B cell (primary cell): Measurements from ENCODE around the gene TTLL6. TPM values are rescaled to one million over a fixed set of nuclear protein-coding genes. Genes with fewer than 3 reads are reported as not detected.

Source experiments
- ATAC-seq: fragments of 200-7000 bp; cut with Tn5 transposase; one replicate; pipeline ENCODE4 v1.10.0; 2021; ENCODE audit warnings: low read depth, mild to moderate bottlenecking, moderate number of reproducible peaks, moderate library complexity
- CTCF ChIA-PET: fragments of 350-600 bp; sonication (Branson Sonifier 250); formaldehyde crosslinking; loops from one replicate; lab custom pipeline; 2021; ENCODE audit warnings: antibody characterized with exemption, inconsistent platforms; lab: Charles Lee
- POLR2A ChIA-PET: fragments of 350-600 bp; sonication (Branson Sonifier 250); formaldehyde crosslinking; loops from one replicate; lab custom pipeline; 2021; ENCODE audit warnings: antibody characterized with exemption; lab: Charles Lee
- DNase-seq: peaks from one replicate; pipeline ENCODE4 v3.0.0; 2013
- H2AFZ ChIP-seq: 2 replicates; pipeline ENCODE4 v1.6.1; 2012; ENCODE audit warnings: mild to moderate bottlenecking, low read depth, low read length; ENCODE audit not compliant: insufficient read depth, poor library complexity, severe bottlenecking
- H3K27ac ChIP-seq, 2 donors: 1 replicate in 1 of 2; 2 replicates in 1 of 2; pipeline ENCODE4 v1.5.1; 2012 to 2013; ENCODE audit warnings: low read length in 2 of 2, mild to moderate bottlenecking in 2 of 2, moderate library complexity in 1 of 2
- H3K27me3 ChIP-seq, 4 experiments: fragments of 200-600 bp in 1 of 4; sonication (generic) in 1 of 4; replicated peaks in 1 of 4; 1 replicate in 2 of 4; 2 replicates in 2 of 4; pipeline versions ENCODE4 v1.6.1 to v1.7.0; 2013 to 2016; ENCODE audit warnings: low read length in 3 of 4, mild to moderate bottlenecking in 2 of 4, mixed read lengths in 1 of 4, moderate library complexity in 1 of 4; ENCODE audit not compliant: insufficient read depth in 4 of 4, control insufficient read depth in 3 of 4; ENCODE audit errors: control extremely low read depth in 1 of 4
- H3K36me3 ChIP-seq, 2 experiments: replicated peaks in 1 of 2; 1 replicate in 1 of 2; 2 replicates in 1 of 2; pipeline versions ENCODE4 v1.6.1 to v1.7.1; 2013; ENCODE audit warnings: low read length in 1 of 2; ENCODE audit not compliant: insufficient read depth in 2 of 2, control insufficient read depth in 1 of 2; ENCODE audit errors: control extremely low read depth in 1 of 2, extremely low read depth in 1 of 2
- H3K4me1 ChIP-seq, 2 donors: fragments of 200-600 bp in 1 of 2; sonication (generic) in 1 of 2; 1 replicate in 1 of 2; 2 replicates in 1 of 2; pipeline versions ENCODE4 v1.5.1 to v1.6.1; 2013 to 2017; ENCODE audit warnings: low read length in 2 of 2; ENCODE audit not compliant: control insufficient read depth in 2 of 2, insufficient read depth in 2 of 2
- H3K4me2 ChIP-seq: replicated peaks from 2 replicates; pipeline ENCODE3; 2012; ENCODE audit warnings: mild to moderate bottlenecking, low read depth, low read length; ENCODE audit not compliant: poor library complexity, severe bottlenecking
- H3K4me3 ChIP-seq, 5 experiments: fragments of 200-600 bp in 1 of 5; sonication (generic) in 1 of 5; 1 replicate in 3 of 5; 2 replicates in 2 of 5; pipeline versions ENCODE4 v1.5.1 to v1.7.0; 2011 to 2016; ENCODE audit warnings: low read length in 4 of 5, mild to moderate bottlenecking in 4 of 5, low read depth in 2 of 5, control low read depth in 1 of 5, moderate library complexity in 1 of 5; ENCODE audit not compliant: insufficient read depth in 1 of 5; ENCODE audit errors: control extremely low read depth in 1 of 5, extremely low read depth in 1 of 5
- H3K79me2 ChIP-seq: fragments of 200-600 bp; sonication (generic); one replicate; pipeline ENCODE4 v1.6.0; 2016; ENCODE audit warnings: low read length; ENCODE audit not compliant: control insufficient read depth, insufficient read depth
- H3K9ac ChIP-seq: fragments of 200-600 bp; sonication (generic); 2 replicates; pipeline ENCODE4 v1.6.1; 2017; ENCODE audit warnings: mild to moderate bottlenecking, low read length, moderate library complexity
- H3K9me3 ChIP-seq, 3 donors: one replicate each; pipeline versions ENCODE4 v1.6.1 to v1.7.1; 2013; ENCODE audit warnings: low read length in 2 of 3; ENCODE audit not compliant: control insufficient read depth in 2 of 3, insufficient read depth in 1 of 3; ENCODE audit errors: control extremely low read depth in 1 of 3
- H4K20me1 ChIP-seq: 2 replicates; pipeline ENCODE4 v1.6.0; 2012; ENCODE audit warnings: mild to moderate bottlenecking, low read length; ENCODE audit not compliant: insufficient read depth, control insufficient read depth, poor library complexity, severe bottlenecking
- H3K27ac Mint-ChIP-seq: one replicate; pipeline ENCODE4 v1.8.0; 2021; ENCODE audit warnings: mixed read lengths
- H3K27me3 Mint-ChIP-seq: one replicate; pipeline ENCODE4 v1.8.0; 2021; ENCODE audit warnings: mixed read lengths
- H3K4me1 Mint-ChIP-seq: one replicate; pipeline ENCODE4 v1.8.0; 2021; ENCODE audit warnings: mixed read lengths
- H3K4me3 Mint-ChIP-seq: one replicate; pipeline ENCODE4 v1.8.0; 2021; ENCODE audit warnings: mixed read lengths
- H3K9me3 Mint-ChIP-seq: one replicate; pipeline ENCODE4 v1.8.0; 2022; ENCODE audit warnings: mixed read lengths; ENCODE audit not compliant: insufficient read depth
- CTCF ChIP-seq: fragments of 200-600 bp; IDR thresholded peaks from one replicate; pipeline ENCODE4 v1.8.0; 2022; ENCODE audit warnings: antibody characterized with exemption, mild to moderate bottlenecking
- EZH2 ChIP-seq: IDR thresholded peaks from 2 replicates; pipeline ENCODE4 v1.6.1; 2012; ENCODE audit warnings: borderline replicate concordance, low read depth, mild to moderate bottlenecking, moderate library complexity, low read length; ENCODE audit not compliant: insufficient read depth, poor library complexity, severe bottlenecking
- WGBS: methylation state at CpG from one replicate; pipeline ENCODE4 v1.1.5; 2013; ENCODE audit warnings: missing lambda C conversion rate; ENCODE audit not compliant: insufficient coverage; 5-methylcytosine and 5-hydroxymethylcytosine counted together
- intact Hi-C: fragments of 100-400 bp; cut with micrococcal nuclease; formaldehyde crosslinking; loops from one replicate; pipeline ENCODE4 v1.10.0; 2022
- polyA plus RNA-seq: library from polyadenylated mRNA; depleted of rRNA; stranded (reverse); fragments of >200 nt; gene quantifications from 2 replicates; pipeline ENCODE4 v1.2.3, GENCODE V29; 2012
- total RNA-seq, 2 donors: library from RNA; stranded (reverse); fragments of 120-200 nt in 1 of 2; gene quantifications; 1 replicate in 1 of 2; 2 replicates in 1 of 2; pipeline versions ENCODE4 v1.2.3 to v1.2.4, GENCODE V29; 2013 to 2022

The TTLL6 gene
- total and polyA plus RNA-seq, 2 donors (not counting 1 experiment from before 2014, with no cell fraction given) = not detected

DNA sequence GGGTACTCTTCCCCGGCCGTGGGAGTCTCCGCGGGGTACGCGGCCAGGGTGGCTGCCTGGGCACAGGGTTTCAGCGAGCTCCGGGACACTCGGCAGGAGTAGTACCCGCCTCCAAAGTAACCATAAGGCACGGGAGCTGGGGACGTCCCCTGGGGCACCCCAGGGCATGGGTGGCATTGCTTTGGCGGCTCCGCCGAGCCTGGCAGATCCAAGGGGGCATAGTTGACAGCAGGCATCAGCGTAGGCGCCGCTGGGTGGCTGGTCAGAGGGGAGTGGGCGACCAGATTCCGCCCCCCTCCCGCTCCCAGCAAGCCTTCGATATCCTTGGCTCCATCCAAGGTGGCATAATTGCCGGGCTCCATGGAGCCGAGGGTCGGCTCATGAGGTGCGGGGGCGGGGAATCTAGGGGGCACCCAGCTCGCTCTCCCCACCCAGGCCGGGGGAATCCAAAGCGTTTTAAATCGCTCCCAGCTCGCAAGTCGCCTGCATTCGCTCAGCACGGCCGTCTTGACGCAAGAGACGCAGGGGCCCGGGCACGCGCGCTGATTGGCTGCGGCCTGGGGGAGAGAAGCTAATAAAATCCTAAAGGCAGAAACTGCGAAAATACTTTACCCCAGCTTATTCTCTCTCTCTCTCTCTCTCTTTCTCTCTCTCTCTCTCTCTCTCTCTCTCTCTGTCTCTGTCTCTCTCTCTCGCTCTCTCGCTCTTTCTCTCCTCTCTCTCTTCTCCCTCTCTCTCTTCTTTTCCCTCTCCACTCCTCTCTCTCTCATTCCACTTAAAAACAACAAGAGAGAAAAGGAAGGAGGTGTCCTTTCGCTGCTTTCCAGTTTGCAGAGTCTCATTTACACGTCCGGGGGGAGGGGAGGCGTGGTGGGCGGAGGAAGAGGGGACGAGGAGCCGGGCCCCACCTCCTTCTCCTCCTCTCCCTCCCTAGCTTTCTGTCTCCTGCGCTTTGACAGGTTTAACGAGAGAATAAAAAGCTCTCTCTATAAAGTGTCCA, 88.5 kb downstream of the TTLL6 start, which contains the start of gene HOXB13:
Gene HOXB13, minus strand, starts transcription at position 519 of the 1,000 bp plus-strand sequence. Its CDS starts 157 bp downstream, at position 362.
- Histone ChIP-seq H2AFZ (peak within 1 kb of the TSS; percentile 18), H3K9me3 (peaks cover 2 to 49% (median 2%) of the 10 kb centered on the region in 3 donors), H3K9ac (no peak within 1 kb of the TSS), H3K27ac (no peak within 1 kb of the TSS), H3K4me2 (peak within 1 kb of the TSS; percentile 65), H3K79me2 (no peaks in the 10 kb centered on the region), H4K20me1 (no peaks in the 10 kb centered on the region), H3K36me3 (no peaks in the 10 kb centered on the region), H3K27me3 (peaks cover 0 to 92% (median 81%) of the 10 kb centered on the region in 4 experiments), H3K4me1 (peaks cover 50 to 71% of the 10 kb centered on the region in 2 donors), H3K4me3 (peak within 1 kb of the TSS in 3 of 5 experiments; percentile 0 to 27 (median 6))
- 9% methylated on average over 37 of the region's 55 CpGs for WGBS
- H3K9me3 Mint-ChIP-seq = no peaks in the 10 kb centered on the region
- intact Hi-C loops = loop anchor here (5.0 to 10.0 kb wide), 2 partner anchors 131 to 266 kb away; partner anchors contain the start of gene IGF2BP1
- ChIA-PET POLR2A (interaction anchor here (0.7 kb wide), 1 partner anchor 65 kb away, joined by 3 read pairs; no protein-coding TSS in a partner anchor), CTCF (interaction anchor here (1.0 to 1.5 kb wide), 2 partner anchors 10 to 150 kb away, joined by 3 read pairs; no protein-coding TSS in a partner anchor)
- peaks cover 82% of the 10 kb centered on the region for H3K27me3 Mint-ChIP-seq
- peaks cover 36% of the 10 kb centered on the region for H3K4me1 Mint-ChIP-seq
- ATAC-seq (no peak), DNase-seq (peak; percentile 46)
- H3K27ac Mint-ChIP-seq = no peak within 1 kb of the TSS
- no peak for TF ChIP-seq EZH2
- TF ChIP-seq CTCF = no peak
- peak within 1 kb of the TSS; percentile 38 for H3K4me3 Mint-ChIP-seq
